GM19035 (cell line): ENCODE results near the gene PCDH1.

Experiments used
- ATAC-seq: cut with Tn5 transposase; IDR thresholded peaks from one replicate; pipeline ENCODE4 v1.9.1; 2021; ENCODE audit not compliant: unreplicated experiment

PCDH1 gene

GRCh38 chr5:141812512-141812911, 65.7 kb downstream of the PCDH1 start:
- no peak for ATAC-seq

GRCh38 chr5:141811287-141812155, 66.7 kb downstream of the PCDH1 start:
- peak; percentile 63 for ATAC-seq

GRCh38 chr5:141810702-141811101, 67.5 kb downstream of the PCDH1 start:
- no peak for ATAC-seq

GRCh38 chr5:141809380-141810096, 68.7 kb downstream of the PCDH1 start:
- no peak for ATAC-seq

GRCh38 chr5:141808857-141809256, 69.4 kb downstream of the PCDH1 start:
- no peak for ATAC-seq

GRCh38 chr5:141807732-141808131, 70.5 kb downstream of the PCDH1 start:
- ATAC-seq: no peak

- no peak for ATAC-seq
Observed at GRCh38 chr5:141807329-141807728, 70.9 kb downstream of the PCDH1 start.

GRCh38 chr5:141806626-141807025, 71.6 kb downstream of the PCDH1 start:
- no peak for ATAC-seq

- ATAC-seq: no peak
Observed at GRCh38 chr5:141805874-141806595, 72.2 kb downstream of the PCDH1 start.

GRCh38 chr5:141804475-141804874, 73.7 kb downstream of the PCDH1 start:
- ATAC-seq: no peak
